Ovary (tissue), 3 donors: Measurements from ENCODE around the gene PRKCD.

ENCODE experiments used
- CTCF ChIP-seq, 3 donors: fragments of 450-650 bp in 2 of 3; fragments of 200-600 bp in 1 of 3; IDR thresholded peaks; one replicate each; pipeline versions ENCODE4 v1.5.1 to v1.8.0; 2016 to 2022; ENCODE audit warnings: antibody characterized with exemption in 3 of 3, mild to moderate bottlenecking in 1 of 3
- EP300 ChIP-seq: sonication (generic); formaldehyde crosslinking; IDR thresholded peaks from one replicate; pipeline ENCODE4 v1.6.1; 2017; ENCODE audit warnings: antibody characterized with exemption
- POLR2A ChIP-seq: fragments of 450-650 bp; IDR thresholded peaks from one replicate; pipeline ENCODE4 v1.6.1; 2017; ENCODE audit warnings: antibody characterized with exemption, mild to moderate bottlenecking, moderate library complexity
- donor health status: DM: no; HTN: no; CAD: no.

GRCh38 chr3:53168175-53168923 is 7.3 kb downstream of the PRKCD start:
- TF ChIP-seq POLR2A (no peak), CTCF (IDR thresholded peaks at IDR 0.05) (no peak), EP300 (no peak)
